ENCODE data around the gene EFHC1. TPM values are rescaled to one million over a fixed set of nuclear protein-coding genes. Genes with fewer than 3 reads are reported as not detected.

The EFHC1 gene
- total and polyA plus RNA-seq, 2 of the 13 experiments (the other 11 are each of a cell fraction or from before 2014, with no cell fraction given), result 23.4 to 29.5 TPM

GRCh38 chr6:52376763-52377162 lies 43.4 kb upstream of the EFHC1 start (continued):
- TF ChIP-seq ARID5B (CRISPR knock-in tag; IDR thresholded peaks at IDR 0.05), result peak; percentile 84
- TF ChIP-seq MLLT10 (CRISPR knock-in tag; IDR thresholded peaks at IDR 0.05), result no peak
- no peak for TF ChIP-seq GMEB1 (CRISPR knock-in tag; IDR thresholded peaks at IDR 0.05; ENCODE audit: borderline replicate concordance)
- no peak for TF ChIP-seq ZFX (CRISPR knock-in tag; IDR thresholded peaks at IDR 0.05; ENCODE audit: low read depth)
- peak; percentile 57 for TF ChIP-seq TFE3 (CRISPR knock-in tag; IDR thresholded peaks at IDR 0.05)
- TF ChIP-seq SNAPC2 (CRISPR knock-in tag; IDR thresholded peaks at IDR 0.05), result 0 out of 2 replicates have a peak, but pooled peaks have one; percentile 45
- TF ChIP-seq SOX6 (IDR thresholded peaks at IDR 0.05), result no peak
- peak; percentile 47; the same call in 1 of the 2 replicates for TF ChIP-seq SOX6 (CRISPR knock-in tag; IDR thresholded peaks at IDR 0.05)
- TF ChIP-seq SAP130 (CRISPR knock-in tag; IDR thresholded peaks at IDR 0.05; ENCODE audit: low read depth), result peak; percentile 64
- 0 out of 2 replicates have a peak, but pooled peaks have one; percentile 40 for TF ChIP-seq ESRRA (CRISPR knock-in tag; IDR thresholded peaks at IDR 0.05; ENCODE audit: low read depth)
- 0 out of 2 replicates have a peak, but pooled peaks have one; percentile 23 for TF ChIP-seq ZKSCAN8 (CRISPR knock-in tag; IDR thresholded peaks at IDR 0.05; ENCODE audit: borderline replicate concordance)
- TF ChIP-seq ARNT2 (CRISPR knock-in tag; IDR thresholded peaks at IDR 0.05; ENCODE audit: low read depth), result no peak
- TF ChIP-seq PHF21A (CRISPR knock-in tag; IDR thresholded peaks at IDR 0.05), result peak; percentile 30; the same call in 1 of the 2 replicates
- peak; percentile 34; the same call in 1 of the 2 replicates for TF ChIP-seq THAP11 (CRISPR knock-in tag; IDR thresholded peaks at IDR 0.05)
- no peak for TF ChIP-seq TSC22D2 (CRISPR knock-in tag; IDR thresholded peaks at IDR 0.05; ENCODE audit: borderline replicate concordance)
- TF ChIP-seq RXRB (CRISPR knock-in tag; IDR thresholded peaks at IDR 0.05; ENCODE audit: borderline replicate concordance), result peak; percentile 38; the same call in 1 of the 2 replicates
- no peak for TF ChIP-seq ZNF337 (CRISPR knock-in tag; IDR thresholded peaks at IDR 0.05; ENCODE audit: borderline replicate concordance, low read depth)
- 0 out of 2 replicates have a peak, but pooled peaks have one; percentile 44 for TF ChIP-seq FOXP4 (CRISPR knock-in tag; IDR thresholded peaks at IDR 0.05)
- TF ChIP-seq TGIF2 (CRISPR knock-in tag; IDR thresholded peaks at IDR 0.05), result peak; percentile 17; the same call in 1 of the 2 replicates
- no peak for TF ChIP-seq NPAS2 (CRISPR knock-in tag; IDR thresholded peaks at IDR 0.05; ENCODE audit: borderline replicate concordance)
- no peak for TF ChIP-seq NR2F6 (IDR thresholded peaks at IDR 0.05)
- TF ChIP-seq NR2F6 (CRISPR knock-in tag; IDR thresholded peaks at IDR 0.05), result 0 out of 2 replicates have a peak, but pooled peaks have one; percentile 35
- peak; percentile 82 for TF ChIP-seq ZNF644 (CRISPR knock-in tag; IDR thresholded peaks at IDR 0.05; ENCODE audit: low read depth)
